H1 (cell line): ENCODE results near the gene RNF224. TPM values are rescaled to one million over a fixed set of nuclear protein-coding genes. Genes with fewer than 3 reads are reported as not detected.

Source experiments
- CTCF ChIA-PET: fragments of 300-600 bp; sonication (Branson Sonifier 250); formaldehyde crosslinking; loops from one replicate; lab custom pipeline; 2021; ENCODE audit not compliant: partially characterized antibody; lab: Charles Lee
- POLR2A ChIA-PET: fragments of 300-600 bp; sonication (Branson Sonifier 250); formaldehyde crosslinking; loops from one replicate; lab custom pipeline; 2021; ENCODE audit warnings: inconsistent platforms; ENCODE audit not compliant: partially characterized antibody; lab: Charles Lee
- DNase-seq, 2 experiments: peaks; one replicate each; pipeline versions ENCODE4 v3.0.0 to v3.0.0-alpha.2; 2010 to 2022; ENCODE audit warnings: low spot score in 2 of 2, low read depth in 1 of 2, mixed read lengths in 1 of 2
- FAIRE-seq: peaks from 2 replicates; lab custom pipeline; 2011; peaks lifted over from hg19 to GRCh38; lab: Jason Lieb, UNC
- H2AFZ ChIP-seq: 2 replicates; pipeline ENCODE4 v1.8.1; 2012; ENCODE audit warnings: low read length, inconsistent platforms
- H2AK5ac ChIP-seq: 2 replicates; pipeline ENCODE4 v1.6.1; 2013; ENCODE audit warnings: low read depth, low read length
- H2BK120ac ChIP-seq: replicated peaks from 2 replicates; pipeline ENCODE3; 2013; ENCODE audit warnings: low read depth, low read length, inconsistent platforms
- H2BK12ac ChIP-seq: 2 replicates; pipeline ENCODE4 v1.6.1; 2013; ENCODE audit warnings: low read depth, low read length
- H2BK15ac ChIP-seq: 2 replicates; pipeline ENCODE4 v1.6.1; 2013; ENCODE audit warnings: low read length
- H2BK20ac ChIP-seq: 2 replicates; pipeline ENCODE4 v1.6.1; 2013; ENCODE audit warnings: low read length
- H2BK5ac ChIP-seq: 2 replicates; pipeline ENCODE4 v1.6.1; 2013; ENCODE audit warnings: low read depth, low read length
- H3K14ac ChIP-seq: 2 replicates; pipeline ENCODE4 v1.6.1; 2013; ENCODE audit warnings: inconsistent platforms; ENCODE audit not compliant: insufficient read length
- H3K18ac ChIP-seq: 2 replicates; pipeline ENCODE4 v1.6.1; 2013; ENCODE audit warnings: low read length; ENCODE audit errors: extremely low read depth
- H3K23ac ChIP-seq: 2 replicates; pipeline ENCODE4 v1.6.1; 2013; ENCODE audit warnings: inconsistent platforms; ENCODE audit not compliant: insufficient read length
- H3K23me2 ChIP-seq: 2 replicates; pipeline ENCODE4 v1.6.1; 2013; ENCODE audit warnings: low read depth, low read length
- H3K27ac ChIP-seq: 2 replicates; pipeline ENCODE4 v1.6.1; 2011; ENCODE audit warnings: low read depth, low read length, inconsistent platforms
- H3K27me3 ChIP-seq, 4 experiments: replicated peaks in 1 of 4; 1 replicate in 1 of 4; 2 replicates in 3 of 4; pipeline versions ENCODE4 v1.6.1 to v1.8.1; 2011 to 2013; ENCODE audit warnings: low read length in 3 of 4, mild to moderate bottlenecking in 3 of 4, inconsistent platforms in 2 of 4, mixed read lengths in 2 of 4, moderate library complexity in 1 of 4; ENCODE audit not compliant: control insufficient read depth in 3 of 4, insufficient read depth in 3 of 4; ENCODE audit errors: extremely low read depth in 1 of 4
- H3K36me3 ChIP-seq, 4 experiments: 2 replicates each; pipeline versions ENCODE4 v1.6.1 to v1.8.1; 2011 to 2013; ENCODE audit warnings: mild to moderate bottlenecking in 4 of 4, low read length in 3 of 4, moderate library complexity in 2 of 4, control low read depth in 1 of 4, inconsistent platforms in 1 of 4; ENCODE audit not compliant: insufficient read depth in 4 of 4, control insufficient read depth in 2 of 4
- H3K4ac ChIP-seq: replicated peaks from 2 replicates; pipeline ENCODE3; 2013; ENCODE audit warnings: low read length, low read depth, mixed read lengths, inconsistent platforms; ENCODE audit not compliant: insufficient read length
- H3K4me1 ChIP-seq, 4 experiments: replicated peaks in 1 of 4; 1 replicate in 1 of 4; 2 replicates in 3 of 4; pipeline versions ENCODE4 v1.6.1 to v1.8.1; 2011 to 2013; ENCODE audit warnings: low read length in 3 of 4, inconsistent platforms in 2 of 4, mixed read lengths in 1 of 4; ENCODE audit not compliant: insufficient read depth in 4 of 4, control insufficient read depth in 3 of 4
- H3K4me2 ChIP-seq, 2 experiments: 2 replicates each; pipeline versions ENCODE4 v1.6.1 to v1.8.1; 2011 to 2013; ENCODE audit warnings: low read depth in 2 of 2, low read length in 2 of 2, control low read depth in 1 of 2, inconsistent platforms in 1 of 2, mild to moderate bottlenecking in 1 of 2; ENCODE audit not compliant: insufficient read depth in 1 of 2
- H3K4me3 ChIP-seq, 4 experiments: fragments of 200-600, 300-600 bp in 1 of 4; sonication (generic), shearing (Covaris generic), sonication (Bioruptor Twin) in 1 of 4; 2 replicates each; pipeline versions ENCODE4 v1.5.1 to v1.8.1; 2011 to 2016; ENCODE audit warnings: low read length in 4 of 4, low read depth in 3 of 4, control low read depth in 2 of 4, inconsistent platforms in 2 of 4, mild to moderate bottlenecking in 2 of 4, mixed read lengths in 1 of 4, moderate library complexity in 1 of 4; ENCODE audit not compliant: insufficient read depth in 2 of 4; ENCODE audit errors: extremely low read depth in 1 of 4
- H3K56ac ChIP-seq: replicated peaks from 2 replicates; pipeline ENCODE3; 2013; ENCODE audit warnings: low read depth, mild to moderate bottlenecking, mixed read lengths, low read length, inconsistent platforms; ENCODE audit not compliant: insufficient read length
- H3K79me1 ChIP-seq: 2 replicates; pipeline ENCODE4 v1.6.1; 2013; ENCODE audit warnings: low read depth, low read length, control low read depth
- H3K79me2 ChIP-seq, 2 experiments: 2 replicates each; pipeline versions ENCODE4 v1.6.1 to v1.8.1; 2012 to 2013; ENCODE audit warnings: low read length in 2 of 2, mild to moderate bottlenecking in 2 of 2, inconsistent platforms in 1 of 2; ENCODE audit not compliant: insufficient read depth in 2 of 2, control insufficient read depth in 1 of 2
- H3K9ac ChIP-seq, 4 experiments: replicated peaks in 1 of 4; 1 replicate in 1 of 4; 2 replicates in 3 of 4; pipeline versions ENCODE4 v1.6.1 to v1.8.1; 2011 to 2013; ENCODE audit warnings: low read depth in 3 of 4, low read length in 3 of 4, control low read depth in 2 of 4, mild to moderate bottlenecking in 2 of 4, moderate library complexity in 2 of 4, inconsistent platforms in 1 of 4; ENCODE audit errors: extremely low read depth in 1 of 4
- H3K9me3 ChIP-seq, 2 experiments: 2 replicates each; pipeline versions ENCODE4 v1.6.1 to v1.8.1; 2012 to 2013; ENCODE audit warnings: mild to moderate bottlenecking in 2 of 2, moderate library complexity in 2 of 2, control low read depth in 1 of 2, inconsistent platforms in 1 of 2, low read depth in 1 of 2, low read length in 1 of 2, mixed read lengths in 1 of 2; ENCODE audit not compliant: insufficient read depth in 2 of 2
- H4K20me1 ChIP-seq, 2 experiments: replicated peaks in 1 of 2; 2 replicates each; pipeline versions ENCODE3 to v1.8.1; 2011 to 2013; ENCODE audit warnings: inconsistent platforms in 2 of 2, low read length in 2 of 2, mild to moderate bottlenecking in 1 of 2; ENCODE audit not compliant: insufficient read depth in 2 of 2, control insufficient read depth in 1 of 2
- H4K5ac ChIP-seq: 2 replicates; pipeline ENCODE4 v1.6.1; 2013; ENCODE audit warnings: low read length, low read depth, mixed read lengths, inconsistent platforms; ENCODE audit not compliant: insufficient read length
- H4K8ac ChIP-seq: 2 replicates; pipeline ENCODE4 v1.8.0; 2013; ENCODE audit warnings: mild to moderate bottlenecking, moderate library complexity, low read length, inconsistent platforms; ENCODE audit not compliant: insufficient read depth; ENCODE audit errors: extremely low read depth
- H4K91ac ChIP-seq: replicated peaks from 2 replicates; pipeline ENCODE3; 2013; ENCODE audit warnings: low read length, mixed read lengths, inconsistent platforms; ENCODE audit not compliant: insufficient read length
- BACH1 ChIP-seq: IDR thresholded peaks from 2 replicates; pipeline ENCODE4 v1.6.1; 2012; ENCODE audit warnings: low read length, improper control_type of control experiment
- E2F6 ChIP-seq: IDR thresholded peaks from 2 replicates; pipeline ENCODE4 v1.6.1; 2012; ENCODE audit warnings: inconsistent platforms
- EP300 ChIP-seq, 2 experiments: IDR thresholded peaks; 1 replicate in 1 of 2; 2 replicates in 1 of 2; pipeline ENCODE4 v1.6.1; 2011 to 2012; ENCODE audit warnings: low read depth in 2 of 2, low read length in 2 of 2, mild to moderate bottlenecking in 2 of 2, borderline replicate concordance in 1 of 2, inconsistent platforms in 1 of 2, moderate library complexity in 1 of 2
- SUZ12 ChIP-seq: fragments of 200-600 bp; sonication (generic); IDR thresholded peaks from 2 replicates; pipeline ENCODE4 v1.6.1; 2012; ENCODE audit warnings: mild to moderate bottlenecking, inconsistent platforms, low read length, moderate library complexity, mixed read lengths
- TAF1 ChIP-seq: IDR thresholded peaks from 2 replicates; pipeline ENCODE4 v1.6.1; 2011; ENCODE audit warnings: mild to moderate bottlenecking, low read depth, low read length
- WGBS, 2 experiments: shearing (Covaris generic) in 1 of 2; methylation state at CpG; one replicate each; pipeline versions ENCODE4 v1.1.6 to v1.1.7; 2013 to 2015; ENCODE audit warnings: low lambda C conversion rate in 2 of 2, mixed read lengths in 2 of 2, inconsistent platforms in 1 of 2, low coverage in 1 of 2, missing lambda C conversion rate in 1 of 2; ENCODE audit not compliant: insufficient replicate concordance in 2 of 2, insufficient coverage in 1 of 2, insufficient read length in 1 of 2; ENCODE audit errors: extremely low coverage in 1 of 2, missing lambda C conversion rate in 1 of 2; 5-methylcytosine and 5-hydroxymethylcytosine counted together
- polyA plus RNA-seq, 7 experiments: library from polyadenylated mRNA; depleted of rRNA in 3 of 7; stranded (reverse) in 5 of 7; unstranded in 2 of 7; fragments of >200 nt in 5 of 7; fragments of 200-250 nt in 2 of 7; gene quantifications; 1 replicate in 5 of 7; 2 replicates in 1 of 7; 4 replicates in 1 of 7; pipeline versions ENCODE4 v1.2.1 to v1.2.3, GENCODE V29; 2011 to 2013; ENCODE audit warnings: missing spikeins in 2 of 7, mixed read lengths in 2 of 7
- total RNA-seq: library from RNA; stranded (reverse); fragmentation: NEBNext Ultra II Directional; extraction: Animal tissue kit (Norgen Biotek cat#: 25700); gene quantifications from 2 replicates; pipeline ENCODE4 v1.2.1, GENCODE V29; 2021

The RNF224 gene
- total and polyA plus RNA-seq, 2 of the 8 experiments (the other 6 are each of a cell fraction or from before 2014, with no cell fraction given), result 0.24 TPM; not detected in 1

GRCh38 chr9:137228506-137228967 is 1.2 kb downstream of the RNF224 start:
- 92% methylated on average over 18 of the region's 29 CpGs; no CpG with 5 or more reads in 1 of the 2 experiments for WGBS, 2 experiments
- Histone ChIP-seq H3K23ac (no peak overlapping the region), H2BK15ac (no peak overlapping the region), H3K4ac (no peak overlapping the region), H4K91ac (no peak overlapping the region), H2AK5ac (no peak overlapping the region), H3K56ac (no peak overlapping the region), H2BK5ac (no peak overlapping the region), H2BK20ac (no peak overlapping the region), H3K14ac (no peak overlapping the region), H3K27me3 (no peaks in the 10 kb centered on the region; a peak in 1 of 7 replicates), H3K9me3 (no peaks in the 10 kb centered on the region), H3K4me3 (no peak overlapping the region), H3K79me1 (no peaks in the 10 kb centered on the region), H2AFZ (no peak overlapping the region), H3K36me3 (no peaks in the 10 kb centered on the region), H3K27ac (no peak overlapping the region), H3K79me2 (no peaks in the 10 kb centered on the region), H2BK12ac (no peak overlapping the region), H4K20me1 (peaks cover 0 to 1% of the 10 kb centered on the region in 2 experiments), H3K9ac (no peak overlapping the region), H3K4me2 (no peak overlapping the region), H3K23me2 (peaks cover 4% of the 10 kb centered on the region; the same call in 1 of the 2 replicates), H3K18ac (no peak overlapping the region), H4K5ac (no peak overlapping the region), H3K4me1 (peaks cover 0 to 16% (median 5%) of the 10 kb centered on the region in 4 experiments; a peak in 4 of 7 replicates), H4K8ac (no peak overlapping the region), H2BK120ac (no peak overlapping the region)
- ChIA-PET CTCF (interaction anchor here (1.1 to 20.2 kb wide), 11 partner anchors 11 to 199 kb away, joined by 3 to 204 read pairs (median 9); partner anchors contain the start of genes ANAPC2, LRRC26, SSNA1 and TOR4A), POLR2A (interaction anchor here (1.5 to 69.9 kb wide), 4 partner anchors 12 to 40 kb away, joined by 3 to 1462 read pairs (median 12); partner anchors contain the start of genes ANAPC2, NELFB, SSNA1 and STPG3)
- no peak for TF ChIP-seq E2F6
- TF ChIP-seq BACH1, result no peak
- TF ChIP-seq EP300 (IDR thresholded peaks at IDR 0.05; ENCODE audit: borderline replicate concordance in 1 of 2, low read depth in 2 of 2, low read length in 2 of 2), result no peak
- no peak for TF ChIP-seq TAF1
- TF ChIP-seq SUZ12, result no peak
- no peak for FAIRE-seq
- DNase-seq, result no peak
